Measurements from ENCODE around the gene RTN4R. TPM values are rescaled to one million over a fixed set of nuclear protein-coding genes. Genes with fewer than 3 reads are reported as not detected.

The RTN4R gene
- total and polyA plus RNA-seq, 9 of the 15 experiments (the other 6 are each of a cell fraction or from before 2014, with no cell fraction given), result 0.04 to 2.8 (median 1.4) TPM; not detected in 3

GRCh38 chr22:20284471-20285086, 16.5 kb upstream of the RTN4R start (continued):
- TF ChIP-seq, protein P1, sequence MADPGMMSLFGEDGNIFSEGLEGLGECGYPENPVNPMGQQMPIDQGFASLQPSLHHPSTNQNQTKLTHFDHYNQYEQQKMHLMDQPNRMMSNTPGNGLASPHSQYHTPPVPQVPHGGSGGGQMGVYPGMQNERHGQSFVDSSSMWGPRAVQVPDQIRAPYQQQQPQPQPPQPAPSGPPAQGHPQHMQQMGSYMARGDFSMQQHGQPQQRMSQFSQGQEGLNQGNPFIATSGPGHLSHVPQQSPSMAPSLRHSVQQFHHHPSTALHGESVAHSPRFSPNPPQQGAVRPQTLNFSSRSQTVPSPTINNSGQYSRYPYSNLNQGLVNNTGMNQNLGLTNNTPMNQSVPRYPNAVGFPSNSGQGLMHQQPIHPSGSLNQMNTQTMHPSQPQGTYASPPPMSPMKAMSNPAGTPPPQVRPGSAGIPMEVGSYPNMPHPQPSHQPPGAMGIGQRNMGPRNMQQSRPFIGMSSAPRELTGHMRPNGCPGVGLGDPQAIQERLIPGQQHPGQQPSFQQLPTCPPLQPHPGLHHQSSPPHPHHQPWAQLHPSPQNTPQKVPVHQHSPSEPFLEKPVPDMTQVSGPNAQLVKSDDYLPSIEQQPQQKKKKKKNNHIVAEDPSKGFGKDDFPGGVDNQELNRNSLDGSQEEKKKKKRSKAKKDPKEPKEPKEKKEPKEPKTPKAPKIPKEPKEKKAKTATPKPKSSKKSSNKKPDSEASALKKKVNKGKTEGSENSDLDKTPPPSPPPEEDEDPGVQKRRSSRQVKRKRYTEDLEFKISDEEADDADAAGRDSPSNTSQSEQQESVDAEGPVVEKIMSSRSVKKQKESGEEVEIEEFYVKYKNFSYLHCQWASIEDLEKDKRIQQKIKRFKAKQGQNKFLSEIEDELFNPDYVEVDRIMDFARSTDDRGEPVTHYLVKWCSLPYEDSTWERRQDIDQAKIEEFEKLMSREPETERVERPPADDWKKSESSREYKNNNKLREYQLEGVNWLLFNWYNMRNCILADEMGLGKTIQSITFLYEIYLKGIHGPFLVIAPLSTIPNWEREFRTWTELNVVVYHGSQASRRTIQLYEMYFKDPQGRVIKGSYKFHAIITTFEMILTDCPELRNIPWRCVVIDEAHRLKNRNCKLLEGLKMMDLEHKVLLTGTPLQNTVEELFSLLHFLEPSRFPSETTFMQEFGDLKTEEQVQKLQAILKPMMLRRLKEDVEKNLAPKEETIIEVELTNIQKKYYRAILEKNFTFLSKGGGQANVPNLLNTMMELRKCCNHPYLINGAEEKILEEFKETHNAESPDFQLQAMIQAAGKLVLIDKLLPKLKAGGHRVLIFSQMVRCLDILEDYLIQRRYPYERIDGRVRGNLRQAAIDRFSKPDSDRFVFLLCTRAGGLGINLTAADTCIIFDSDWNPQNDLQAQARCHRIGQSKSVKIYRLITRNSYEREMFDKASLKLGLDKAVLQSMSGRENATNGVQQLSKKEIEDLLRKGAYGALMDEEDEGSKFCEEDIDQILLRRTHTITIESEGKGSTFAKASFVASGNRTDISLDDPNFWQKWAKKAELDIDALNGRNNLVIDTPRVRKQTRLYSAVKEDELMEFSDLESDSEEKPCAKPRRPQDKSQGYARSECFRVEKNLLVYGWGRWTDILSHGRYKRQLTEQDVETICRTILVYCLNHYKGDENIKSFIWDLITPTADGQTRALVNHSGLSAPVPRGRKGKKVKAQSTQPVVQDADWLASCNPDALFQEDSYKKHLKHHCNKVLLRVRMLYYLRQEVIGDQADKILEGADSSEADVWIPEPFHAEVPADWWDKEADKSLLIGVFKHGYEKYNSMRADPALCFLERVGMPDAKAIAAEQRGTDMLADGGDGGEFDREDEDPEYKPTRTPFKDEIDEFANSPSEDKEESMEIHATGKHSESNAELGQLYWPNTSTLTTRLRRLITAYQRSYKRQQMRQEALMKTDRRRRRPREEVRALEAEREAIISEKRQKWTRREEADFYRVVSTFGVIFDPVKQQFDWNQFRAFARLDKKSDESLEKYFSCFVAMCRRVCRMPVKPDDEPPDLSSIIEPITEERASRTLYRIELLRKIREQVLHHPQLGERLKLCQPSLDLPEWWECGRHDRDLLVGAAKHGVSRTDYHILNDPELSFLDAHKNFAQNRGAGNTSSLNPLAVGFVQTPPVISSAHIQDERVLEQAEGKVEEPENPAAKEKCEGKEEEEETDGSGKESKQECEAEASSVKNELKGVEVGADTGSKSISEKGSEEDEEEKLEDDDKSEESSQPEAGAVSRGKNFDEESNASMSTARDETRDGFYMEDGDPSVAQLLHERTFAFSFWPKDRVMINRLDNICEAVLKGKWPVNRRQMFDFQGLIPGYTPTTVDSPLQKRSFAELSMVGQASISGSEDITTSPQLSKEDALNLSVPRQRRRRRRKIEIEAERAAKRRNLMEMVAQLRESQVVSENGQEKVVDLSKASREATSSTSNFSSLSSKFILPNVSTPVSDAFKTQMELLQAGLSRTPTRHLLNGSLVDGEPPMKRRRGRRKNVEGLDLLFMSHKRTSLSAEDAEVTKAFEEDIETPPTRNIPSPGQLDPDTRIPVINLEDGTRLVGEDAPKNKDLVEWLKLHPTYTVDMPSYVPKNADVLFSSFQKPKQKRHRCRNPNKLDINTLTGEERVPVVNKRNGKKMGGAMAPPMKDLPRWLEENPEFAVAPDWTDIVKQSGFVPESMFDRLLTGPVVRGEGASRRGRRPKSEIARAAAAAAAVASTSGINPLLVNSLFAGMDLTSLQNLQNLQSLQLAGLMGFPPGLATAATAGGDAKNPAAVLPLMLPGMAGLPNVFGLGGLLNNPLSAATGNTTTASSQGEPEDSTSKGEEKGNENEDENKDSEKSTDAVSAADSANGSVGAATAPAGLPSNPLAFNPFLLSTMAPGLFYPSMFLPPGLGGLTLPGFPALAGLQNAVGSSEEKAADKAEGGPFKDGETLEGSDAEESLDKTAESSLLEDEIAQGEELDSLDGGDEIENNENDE (IDR thresholded peaks at IDR 0.05; ENCODE audit: low read depth, low read length), result no peak
- TF ChIP-seq BRD4 (IDR thresholded peaks at IDR 0.05) (no peak), ZNF583 (CRISPR knock-in tag; IDR thresholded peaks at IDR 0.05) (no peak; the same call in 1 of the 2 replicates), CBFB (CRISPR knock-in tag; IDR thresholded peaks at IDR 0.05) (peak; percentile 77; the same call in 1 of the 2 replicates), HCFC1 (IDR thresholded peaks at IDR 0.05; ENCODE audit: low read depth, low read length) (no peak), GABPB1 (CRISPR knock-in tag; IDR thresholded peaks at IDR 0.05) (peak; percentile 58; the same call in 1 of the 2 replicates), ZNF75A (CRISPR knock-in tag; IDR thresholded peaks at IDR 0.05) (no peak), ZNF143 (CRISPR knock-in tag; IDR thresholded peaks at IDR 0.05) (no peak), SIX5 (IDR thresholded peaks at IDR 0.05; ENCODE audit: borderline replicate concordance in 1 of 2, insufficient read depth in 1 of 2, low read depth in 1 of 2, low read length in 2 of 2) (no peak), THRB (CRISPR knock-in tag; conservative IDR thresholded peaks at IDR 0.05) (peak; percentile 91), RBM25 (IDR thresholded peaks at IDR 0.05; ENCODE audit: low read depth, low read length, severe bottlenecking) (no peak), ZNF239 (CRISPR knock-in tag; IDR thresholded peaks at IDR 0.05) (no peak), ZNF785 (CRISPR knock-in tag; IDR thresholded peaks at IDR 0.05) (no peak), TRIM28 (IDR thresholded peaks at IDR 0.05) (no peak), YY1 (IDR thresholded peaks at IDR 0.05; ENCODE audit: borderline replicate concordance in 1 of 3, control insufficient read depth in 1 of 3, extremely low read depth in 1 of 3, insufficient read depth in 3 of 3, insufficient read length in 1 of 3, insufficient replicate concordance in 2 of 3, low read depth in 1 of 3, low read length in 2 of 3) (no peak), PTRF (tag; IDR thresholded peaks at IDR 0.05) (no peak)

Measured in K562 (cell line).